ENCODE measurements around the gene APOA1.

APOA1 gene

DNA sequence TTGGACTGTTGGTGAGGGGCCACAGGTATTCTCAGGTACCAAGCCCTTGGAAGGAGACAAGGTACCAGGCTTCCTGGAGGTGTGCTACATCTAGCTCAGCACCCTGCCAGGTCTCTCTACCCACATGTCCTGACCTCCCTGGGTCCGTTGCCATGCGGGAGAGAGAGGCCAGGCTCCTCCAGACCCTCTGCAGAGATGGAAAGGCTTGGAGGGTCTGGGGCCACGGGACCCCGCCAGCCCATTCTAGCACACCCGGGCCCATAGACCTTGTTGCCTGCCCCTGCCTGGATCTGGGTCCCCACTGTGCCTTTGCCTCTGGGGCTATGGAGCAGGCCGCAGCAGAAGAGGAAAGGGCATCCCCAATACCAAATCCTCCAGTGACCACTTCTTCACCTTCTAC lies 10.0 kb downstream of the APOA1 start:
- no peak overlapping the region for H3K4me3 ChIP-seq (ENCODE audit: control insufficient read depth, low read depth, low read length)
- TF ChIP-seq, protein P1, sequence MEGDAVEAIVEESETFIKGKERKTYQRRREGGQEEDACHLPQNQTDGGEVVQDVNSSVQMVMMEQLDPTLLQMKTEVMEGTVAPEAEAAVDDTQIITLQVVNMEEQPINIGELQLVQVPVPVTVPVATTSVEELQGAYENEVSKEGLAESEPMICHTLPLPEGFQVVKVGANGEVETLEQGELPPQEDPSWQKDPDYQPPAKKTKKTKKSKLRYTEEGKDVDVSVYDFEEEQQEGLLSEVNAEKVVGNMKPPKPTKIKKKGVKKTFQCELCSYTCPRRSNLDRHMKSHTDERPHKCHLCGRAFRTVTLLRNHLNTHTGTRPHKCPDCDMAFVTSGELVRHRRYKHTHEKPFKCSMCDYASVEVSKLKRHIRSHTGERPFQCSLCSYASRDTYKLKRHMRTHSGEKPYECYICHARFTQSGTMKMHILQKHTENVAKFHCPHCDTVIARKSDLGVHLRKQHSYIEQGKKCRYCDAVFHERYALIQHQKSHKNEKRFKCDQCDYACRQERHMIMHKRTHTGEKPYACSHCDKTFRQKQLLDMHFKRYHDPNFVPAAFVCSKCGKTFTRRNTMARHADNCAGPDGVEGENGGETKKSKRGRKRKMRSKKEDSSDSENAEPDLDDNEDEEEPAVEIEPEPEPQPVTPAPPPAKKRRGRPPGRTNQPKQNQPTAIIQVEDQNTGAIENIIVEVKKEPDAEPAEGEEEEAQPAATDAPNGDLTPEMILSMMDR (conservative IDR thresholded peaks at IDR 0.05; ENCODE audit: control insufficient read depth, insufficient read depth, low read depth, low read length), result no peak

DNA sequence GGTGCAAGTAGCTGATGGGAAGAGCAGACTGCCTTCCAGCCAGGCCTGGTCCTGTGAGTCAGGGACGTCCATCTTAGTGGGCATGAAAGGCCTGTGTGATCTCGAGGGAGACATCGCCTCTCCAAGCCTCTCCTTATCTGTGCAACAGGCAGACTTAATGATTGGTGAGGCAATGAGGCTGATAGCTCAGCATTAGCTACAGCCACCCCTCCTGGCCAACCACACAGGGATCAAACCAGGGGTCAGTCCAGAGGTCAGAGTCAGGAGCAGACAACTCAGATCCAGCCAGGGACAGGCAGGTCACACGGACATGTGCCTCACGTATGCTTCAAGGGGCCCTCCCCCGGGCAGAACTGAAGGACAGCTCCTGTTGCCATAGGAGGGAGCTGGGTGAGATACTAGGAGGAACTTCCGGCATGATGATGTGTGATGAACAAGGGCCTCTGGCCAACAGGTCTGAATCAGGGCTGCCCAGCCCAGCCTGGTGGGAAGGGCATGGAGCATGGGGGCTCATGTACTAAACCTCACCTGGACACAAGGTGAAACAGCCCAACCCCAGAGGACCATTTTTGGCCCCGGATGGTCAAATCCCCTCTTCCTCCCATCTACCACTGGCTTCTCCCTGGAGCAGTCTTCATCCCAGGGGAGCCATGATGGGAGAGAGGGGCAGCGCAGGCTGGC lies 10.5 kb downstream of the APOA1 start:
- DNase-seq (ENCODE audit: low read depth), result no peak
- no peak overlapping the region for H3K4me3 ChIP-seq (ENCODE audit: control insufficient read depth, low read depth, low read length)
- TF ChIP-seq, protein P1 (conservative IDR thresholded peaks at IDR 0.05; ENCODE audit: control insufficient read depth, insufficient read depth, low read depth, low read length), result no peak

More for the DNA sequence above, 10.0 kb downstream of the APOA1 start:
- DNase-seq (ENCODE audit: low read depth), result no peak

DNA sequence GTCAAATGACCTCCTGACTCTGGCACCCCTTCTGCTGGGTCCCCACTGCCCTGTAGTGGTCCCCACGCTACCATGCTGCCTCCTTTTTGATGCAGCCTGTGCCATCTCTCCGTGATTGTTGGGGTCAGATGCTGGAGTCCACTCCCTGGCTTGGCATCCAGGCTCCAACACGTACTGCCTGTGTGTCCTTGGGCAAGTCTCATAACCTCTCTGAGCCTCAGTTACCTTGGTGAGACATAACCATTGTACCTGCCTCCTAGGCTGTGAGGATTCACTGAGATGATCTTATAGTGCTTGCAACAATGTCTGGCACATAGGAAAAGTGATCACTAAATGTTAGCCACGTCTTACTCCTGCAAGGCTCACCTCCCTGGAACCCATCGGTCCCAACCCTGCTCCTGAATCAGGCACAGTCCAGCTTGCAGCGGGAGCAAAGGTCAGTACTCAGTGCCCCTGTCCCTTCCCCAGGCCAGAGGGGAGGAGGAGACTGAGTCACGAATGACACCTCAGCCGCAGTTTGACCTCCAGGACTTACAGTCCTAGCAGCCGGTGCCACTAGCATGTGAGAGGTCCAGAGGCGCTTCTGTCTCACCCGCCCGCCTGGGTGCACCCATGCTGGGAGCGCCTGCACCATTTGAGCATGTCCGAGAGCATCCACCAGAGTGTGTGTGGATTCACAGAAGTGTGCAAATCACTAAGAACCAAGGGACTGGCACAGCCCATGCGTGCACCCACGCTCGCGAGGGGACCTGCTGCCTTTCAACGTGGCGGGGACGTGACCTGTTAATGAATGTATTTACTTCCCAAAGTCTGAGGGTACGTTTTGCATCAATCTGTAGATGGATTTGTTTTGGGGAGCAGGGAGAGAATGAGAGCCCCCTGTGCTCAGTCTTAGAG lies 11.3 kb downstream of the APOA1 start:
- TF ChIP-seq, protein P1 (conservative IDR thresholded peaks at IDR 0.05; ENCODE audit: control insufficient read depth, insufficient read depth, low read depth, low read length), result no peak
- DNase-seq (ENCODE audit: low read depth), result no peak
- H3K4me3 ChIP-seq (ENCODE audit: control insufficient read depth, low read depth, low read length), result no peak overlapping the region

DNA sequence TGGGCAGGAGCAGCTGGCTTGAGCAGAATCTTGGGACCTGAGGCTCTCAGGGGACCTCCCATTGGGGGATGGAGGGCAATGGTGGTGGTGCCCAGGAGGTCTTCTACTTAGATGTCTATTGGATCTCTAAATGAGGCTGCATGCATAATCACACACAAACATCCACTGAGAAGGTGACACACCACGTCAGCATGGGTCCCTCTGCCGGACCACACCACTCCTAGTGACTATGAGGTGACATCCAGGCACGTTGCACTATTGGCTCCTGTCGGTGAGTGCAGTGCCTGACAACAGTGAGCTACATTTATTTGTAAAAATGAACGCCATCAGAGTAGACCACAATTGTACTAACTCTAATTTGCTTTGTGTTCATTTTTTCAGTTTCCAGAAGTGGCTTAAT lies 12.0 kb downstream of the APOA1 start:
- DNase-seq (ENCODE audit: low read depth), result no peak
- TF ChIP-seq, protein P1 (conservative IDR thresholded peaks at IDR 0.05; ENCODE audit: control insufficient read depth, insufficient read depth, low read depth, low read length), result no peak
- H3K4me3 ChIP-seq (ENCODE audit: control insufficient read depth, low read depth, low read length), result no peak overlapping the region

DNA sequence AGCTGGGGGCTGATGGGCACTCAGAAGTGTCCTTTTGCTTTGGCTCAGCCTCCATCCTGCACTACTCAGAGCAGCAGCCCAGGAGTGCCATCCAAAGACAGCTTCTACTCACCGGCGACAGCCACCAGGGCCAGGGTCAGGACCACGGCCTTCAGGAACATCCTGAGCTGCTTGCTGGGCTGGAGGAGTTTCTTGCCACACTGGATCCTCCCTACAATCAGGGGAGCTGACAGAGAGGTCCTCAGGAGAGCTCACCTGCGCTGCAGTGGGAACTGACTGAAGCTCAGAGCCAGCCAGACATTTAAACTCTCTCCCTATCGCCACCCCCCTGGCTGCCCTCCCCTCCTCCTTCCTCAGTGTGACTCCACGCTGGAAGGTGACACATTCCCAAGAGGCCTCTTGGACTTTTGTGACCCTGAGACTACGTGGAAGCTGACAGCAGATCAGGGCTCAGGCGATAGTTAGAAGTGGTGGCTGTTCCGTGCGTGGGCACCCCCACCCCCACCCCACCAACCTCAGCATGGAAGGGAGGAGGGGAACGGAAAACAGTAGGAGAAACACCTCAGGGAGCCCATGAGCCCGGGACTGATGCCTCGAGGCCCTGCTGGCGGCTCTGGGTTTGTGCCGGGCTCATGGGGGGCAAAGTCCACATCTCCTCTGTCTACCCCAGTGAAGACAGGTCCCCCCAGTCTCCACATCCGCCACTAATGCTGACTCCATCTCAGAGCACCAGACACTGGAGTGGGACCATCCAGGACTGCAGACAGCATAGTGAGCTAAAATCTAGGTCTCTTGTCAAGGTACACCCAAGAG lies 14.2 kb downstream of the APOA1 start, which contains the start of gene APOA4:
TSS of gene APOA4 (minus strand) at position 274 of the 813 bp plus-strand sequence. CDS start at position 161, 113 bp downstream.
- no peak within 1 kb of the TSS for H3K4me3 ChIP-seq (ENCODE audit: control insufficient read depth, low read depth, low read length)
- no peak for DNase-seq (ENCODE audit: low read depth)
- TF ChIP-seq, protein P1 (conservative IDR thresholded peaks at IDR 0.05; ENCODE audit: control insufficient read depth, insufficient read depth, low read depth, low read length), result no peak

DNA sequence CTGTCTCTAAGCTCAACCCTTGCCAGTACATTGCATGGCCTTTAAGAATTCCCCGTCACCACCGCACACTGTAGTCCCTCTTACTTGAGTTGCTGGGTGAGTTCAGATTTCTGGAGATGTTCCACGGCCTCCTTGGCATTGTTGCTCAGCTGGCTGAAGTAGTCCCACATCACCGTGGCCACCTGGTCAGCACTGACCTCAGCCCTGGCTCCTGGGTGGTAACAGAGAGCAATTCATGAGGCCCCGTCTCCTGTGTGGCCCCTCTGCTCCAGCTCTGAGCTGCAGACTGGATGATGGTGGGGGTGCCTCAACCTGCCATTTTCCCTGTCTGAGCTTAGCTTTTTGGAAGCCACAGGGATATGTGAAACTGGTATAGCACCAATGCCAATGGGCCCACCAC lies 14.8 kb downstream of the APOA1 start:
- H3K4me3 ChIP-seq (ENCODE audit: control insufficient read depth, low read depth, low read length), result no peak overlapping the region
- no peak for DNase-seq (ENCODE audit: low read depth)
- TF ChIP-seq, protein P1 (conservative IDR thresholded peaks at IDR 0.05; ENCODE audit: control insufficient read depth, insufficient read depth, low read depth, low read length), result no peak

Measured in fibroblast of mammary gland (primary cell).